ENCODE measurements around the gene UCP1.

Gene UCP1

DNA sequence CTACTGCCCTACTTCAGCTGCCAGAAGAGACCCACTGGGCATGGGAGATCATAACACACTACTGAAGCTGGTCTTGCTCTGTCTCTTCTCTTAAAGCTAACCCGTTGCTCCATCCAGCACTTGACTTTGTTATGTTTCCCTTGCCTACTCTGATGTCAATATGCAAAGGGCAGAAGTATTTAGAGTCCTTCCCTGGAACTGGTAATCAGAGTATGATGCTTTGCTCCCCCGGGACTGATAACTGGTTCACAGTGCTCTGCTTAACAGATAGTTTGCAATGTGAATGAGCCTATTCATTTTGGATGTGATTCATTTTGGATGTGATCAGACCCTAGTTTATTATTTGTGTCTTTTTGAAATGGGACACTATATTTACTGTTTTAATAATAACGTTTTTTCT, 12.3 kb upstream of the UCP1 start:
- no peak for DNase-seq (ENCODE audit: low read depth)
- no peak overlapping the region for H3K4me3 ChIP-seq (ENCODE audit: low read depth, low read length)
- TF ChIP-seq, protein P1, sequence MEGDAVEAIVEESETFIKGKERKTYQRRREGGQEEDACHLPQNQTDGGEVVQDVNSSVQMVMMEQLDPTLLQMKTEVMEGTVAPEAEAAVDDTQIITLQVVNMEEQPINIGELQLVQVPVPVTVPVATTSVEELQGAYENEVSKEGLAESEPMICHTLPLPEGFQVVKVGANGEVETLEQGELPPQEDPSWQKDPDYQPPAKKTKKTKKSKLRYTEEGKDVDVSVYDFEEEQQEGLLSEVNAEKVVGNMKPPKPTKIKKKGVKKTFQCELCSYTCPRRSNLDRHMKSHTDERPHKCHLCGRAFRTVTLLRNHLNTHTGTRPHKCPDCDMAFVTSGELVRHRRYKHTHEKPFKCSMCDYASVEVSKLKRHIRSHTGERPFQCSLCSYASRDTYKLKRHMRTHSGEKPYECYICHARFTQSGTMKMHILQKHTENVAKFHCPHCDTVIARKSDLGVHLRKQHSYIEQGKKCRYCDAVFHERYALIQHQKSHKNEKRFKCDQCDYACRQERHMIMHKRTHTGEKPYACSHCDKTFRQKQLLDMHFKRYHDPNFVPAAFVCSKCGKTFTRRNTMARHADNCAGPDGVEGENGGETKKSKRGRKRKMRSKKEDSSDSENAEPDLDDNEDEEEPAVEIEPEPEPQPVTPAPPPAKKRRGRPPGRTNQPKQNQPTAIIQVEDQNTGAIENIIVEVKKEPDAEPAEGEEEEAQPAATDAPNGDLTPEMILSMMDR (IDR thresholded peaks at IDR 0.05; ENCODE audit: control insufficient read depth, extremely low read depth, insufficient read depth) = no peak

DNA sequence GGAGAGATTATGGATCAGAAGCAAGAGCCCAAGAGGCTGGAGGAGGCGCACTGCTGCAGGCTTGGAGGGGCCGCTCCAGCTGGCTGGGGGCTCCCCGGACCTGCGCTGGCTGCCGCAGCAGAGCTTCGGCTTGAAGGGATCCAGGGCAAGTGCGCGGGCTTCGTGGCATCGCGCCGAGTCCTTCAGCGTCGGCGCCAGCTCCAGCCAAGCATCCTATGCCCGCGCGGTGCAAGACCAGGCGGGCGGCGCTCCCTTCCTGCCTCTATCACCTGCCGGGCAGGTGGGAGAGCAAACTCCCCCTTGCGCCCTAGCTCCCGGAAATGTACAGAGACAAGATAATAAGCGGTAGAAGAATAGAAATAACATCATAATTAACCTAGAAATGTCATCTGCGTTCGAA, 10.5 kb upstream of the UCP1 start:
- TF ChIP-seq, protein P1 (IDR thresholded peaks at IDR 0.05; ENCODE audit: control insufficient read depth, extremely low read depth, insufficient read depth) = no peak
- no peak for DNase-seq (ENCODE audit: low read depth)

DNA sequence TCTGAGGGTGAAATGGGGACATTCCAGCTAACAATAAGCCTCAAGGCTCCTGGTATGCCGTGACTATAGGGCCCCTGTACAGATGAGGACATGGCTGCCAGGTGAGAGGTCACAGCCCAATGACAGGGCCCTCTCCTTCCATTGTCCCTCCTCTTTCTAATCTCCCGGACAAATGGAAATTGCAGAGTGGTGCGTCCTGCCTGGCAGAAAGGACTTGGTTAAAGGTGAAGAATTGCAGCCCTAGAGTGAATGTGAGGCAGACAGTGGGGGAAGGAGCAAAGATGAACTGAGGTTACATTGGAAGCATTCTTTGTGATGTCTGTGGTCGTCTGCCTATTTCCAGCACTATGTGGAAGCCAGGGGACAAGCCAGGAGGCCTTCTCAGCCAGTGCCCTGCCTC, 6.7 kb upstream of the UCP1 start:
- DNase-seq (ENCODE audit: low read depth) = no peak
- no peak overlapping the region for H3K4me3 ChIP-seq (ENCODE audit: low read depth, low read length)
- TF ChIP-seq, protein P1 (IDR thresholded peaks at IDR 0.05; ENCODE audit: control insufficient read depth, extremely low read depth, insufficient read depth) = no peak

More for the DNA sequence above, 10.5 kb upstream of the UCP1 start:
- no peak overlapping the region for H3K4me3 ChIP-seq (ENCODE audit: low read depth, low read length)

DNA sequence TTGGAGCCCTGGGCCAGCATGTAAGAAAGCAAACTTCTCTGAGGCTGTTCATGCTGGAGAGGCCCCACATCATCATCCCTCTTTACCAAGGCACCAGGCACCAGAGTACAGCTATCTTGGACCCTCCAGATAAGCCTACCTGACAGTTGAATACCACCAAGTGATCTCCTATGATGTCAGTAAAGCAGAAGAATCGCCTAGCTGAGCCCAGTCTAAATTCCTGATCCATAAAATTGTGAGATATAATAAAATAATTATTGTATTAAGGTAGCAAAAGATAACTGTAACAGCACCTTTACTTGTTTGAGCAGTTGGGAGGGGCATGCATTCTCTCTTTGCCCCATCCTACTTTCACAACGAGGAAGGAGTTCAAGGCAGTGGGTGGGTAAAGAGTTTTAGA, 2.9 kb upstream of the UCP1 start:
- H3K4me3 ChIP-seq (ENCODE audit: low read depth, low read length) = no peak overlapping the region
- DNase-seq (ENCODE audit: low read depth) = no peak
- TF ChIP-seq, protein P1 (IDR thresholded peaks at IDR 0.05; ENCODE audit: control insufficient read depth, extremely low read depth, insufficient read depth) = no peak

DNA sequence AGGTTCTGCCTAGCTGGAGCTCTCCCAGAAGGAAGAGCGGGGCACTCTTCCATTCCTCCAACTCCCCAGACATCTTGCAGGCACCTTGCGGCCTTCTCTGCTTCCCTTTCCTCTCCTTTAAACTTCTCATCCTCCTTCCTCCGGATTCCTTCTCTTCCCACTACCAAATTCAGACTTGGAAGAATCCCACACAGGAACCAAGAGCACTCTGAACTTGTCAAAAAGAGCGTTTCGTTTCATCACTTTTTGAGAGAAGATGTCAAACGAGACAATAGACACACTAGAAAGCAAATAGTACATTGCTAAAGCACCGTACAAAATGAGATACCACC, 512 bp upstream of the UCP1 start:
- TF ChIP-seq, protein P1 (IDR thresholded peaks at IDR 0.05; ENCODE audit: control insufficient read depth, extremely low read depth, insufficient read depth) = no peak
- H3K4me3 ChIP-seq (ENCODE audit: low read depth, low read length) = no peak overlapping the region
- no peak for DNase-seq (ENCODE audit: low read depth)

DNA sequence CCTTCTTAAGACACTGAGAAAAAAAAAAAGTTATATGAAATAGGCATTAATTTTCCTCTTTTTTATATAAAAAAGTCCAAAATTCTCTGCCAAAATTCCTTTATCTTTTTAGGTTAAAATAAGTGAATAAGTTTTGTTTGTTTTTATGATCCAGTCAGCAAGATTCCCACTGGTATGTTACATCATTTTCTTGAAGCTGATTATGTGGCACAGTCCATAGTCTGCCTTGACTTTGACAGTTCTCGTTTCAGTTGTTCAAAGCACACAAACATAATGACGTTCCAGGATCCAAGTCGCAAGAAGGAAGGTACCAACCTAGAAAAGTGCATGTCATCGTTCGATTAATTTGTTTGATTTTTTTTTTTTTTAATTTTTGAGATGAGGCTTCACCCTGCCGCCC, 9.1 kb downstream of the UCP1 start:
- no peak for DNase-seq (ENCODE audit: low read depth)

DNA sequence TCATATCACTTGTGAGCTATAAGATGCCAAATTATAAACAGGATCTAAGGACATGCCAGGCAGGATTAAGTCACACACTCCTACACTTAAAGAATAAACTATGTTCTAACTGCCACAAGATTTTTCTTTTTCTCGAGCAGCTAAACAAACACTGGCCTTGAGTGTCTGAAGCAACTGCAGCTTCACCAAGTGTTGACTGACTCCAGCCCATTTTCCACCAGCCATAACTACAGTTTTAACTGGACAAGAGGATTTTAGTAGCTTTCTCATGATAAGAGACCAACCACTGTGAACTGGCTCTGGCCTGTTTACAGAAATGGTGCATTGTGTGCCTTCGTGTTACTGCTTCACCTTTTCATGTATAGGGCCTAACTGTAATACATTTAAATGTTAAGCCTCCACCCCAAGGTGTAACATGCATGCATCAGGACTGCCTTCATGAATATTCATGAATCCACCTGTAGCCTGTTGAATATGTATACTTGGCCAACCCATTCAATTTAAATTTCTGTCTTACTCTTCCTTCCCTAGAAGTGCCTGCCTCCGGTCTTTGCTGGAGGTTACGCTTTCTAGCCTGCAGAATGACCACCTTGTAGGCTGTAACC, 10.8 kb downstream of the UCP1 start:
- peak; percentile 70 for DNase-seq (ENCODE audit: low read depth)
- no peak overlapping the region for H3K4me3 ChIP-seq (ENCODE audit: low read depth, low read length)
- TF ChIP-seq, protein P1 (IDR thresholded peaks at IDR 0.05; ENCODE audit: control insufficient read depth, extremely low read depth, insufficient read depth) = no peak

More for the DNA sequence above, 9.1 kb downstream of the UCP1 start:
- TF ChIP-seq, protein P1 (IDR thresholded peaks at IDR 0.05; ENCODE audit: control insufficient read depth, extremely low read depth, insufficient read depth) = no peak
- no peak overlapping the region for H3K4me3 ChIP-seq (ENCODE audit: low read depth, low read length)

All from LNCaP clone FGC (cell line).